Measurements from ENCODE around the gene VGLL2. TPM values are rescaled to one million over a fixed set of nuclear protein-coding genes. Genes with fewer than 3 reads are reported as not detected.

The VGLL2 gene
- total RNA-seq (not detected in 2 replicates), polyA plus RNA-seq (not detected in 2 replicates), polyA minus RNA-seq (not detected in 2 replicates), Bru-seq, nascent RNA (not detected), BruChase-seq, experiment 1, labeled RNA remaining after a 6-hour chase (not detected), BruChase-seq, experiment 2, labeled RNA remaining after a 2-hour chase (not detected)
- polyA plus RNA-seq (2011; cell fraction: cytosol; rRNA removed) = not detected in 2 replicates
- not detected in 2 replicates for polyA plus RNA-seq (2011; cell fraction: nucleus; rRNA removed)
- not detected in 2 replicates for polyA plus RNA-seq (2012)
- not detected for polyA minus RNA-seq (2011; cell fraction: cytosol; rRNA and poly(A)+ RNA removed)
- not detected in 2 replicates for polyA minus RNA-seq (2011; cell fraction: nucleus; rRNA and poly(A)+ RNA removed)
- long read RNA-seq = 0 reads

- H3K9me1 ChIP-seq (replicated peaks; ENCODE audit: control insufficient read depth, extremely low read depth, insufficient read depth, low read length) = no peaks in the 10 kb centered on the region
- peaks cover 6% of the 10 kb centered on the region for H3K4me1 ChIP-seq (ENCODE audit: control insufficient read depth, extremely low read depth, insufficient read depth, low read length)
- no peak within 1 kb of the TSS for H3K9ac ChIP-seq (replicated peaks; ENCODE audit: extremely low read depth, insufficient read depth, low read length)
- no peaks in the 10 kb centered on the region for H3K79me2 ChIP-seq (ENCODE audit: control insufficient read depth, insufficient read depth, low read length)
- no peak within 1 kb of the TSS for H2AFZ ChIP-seq (ENCODE audit: low read depth, low read length)
- no peaks in the 10 kb centered on the region for H4K20me1 ChIP-seq (replicated peaks; ENCODE audit: control insufficient read depth, extremely low read depth, insufficient read depth, low read length)
- ChIA-PET CTCF (interaction anchor here (0.6 to 1.0 kb wide), 2 partner anchors 337 to 1205 kb away, joined by 3 read pairs; partner anchors contain the start of gene GOPC), POLR2A (no interaction called here)
- no peaks in the 10 kb centered on the region for H3K9me3 ChIP-seq (replicated peaks; ENCODE audit: control insufficient read depth, insufficient read depth, low read length)
- no peak within 1 kb of the TSS for H3K27ac ChIP-seq (ENCODE audit: insufficient read depth, low read depth, low read length)
- dilution Hi-C loops (cut with MboI; ENCODE audit: extremely low pct_ligation_motif_present, low sequenced_read_pairs) (no loop called here), intact Hi-C loops (cut with micrococcal nuclease) (loop anchor here (5.0 kb wide), 1 partner anchor 337 kb away; the partner anchor contains the start of gene GOPC)
- peak; percentile 12 for DNase-seq (ENCODE audit: low read depth, low spot score)
- FAIRE-seq = peak; percentile 15
- peak in 1 of 2 donors; percentile 16 for TF ChIP-seq CTCF (IDR thresholded peaks at IDR 0.05; ENCODE audit: extremely low read depth in 1 of 2, insufficient read depth in 1 of 2, low read depth in 1 of 2, low read length in 2 of 2)
- no peak for TF ChIP-seq GATA2 (IDR thresholded peaks at IDR 0.05; ENCODE audit: insufficient read depth, insufficient read length, low read depth, low read length)
- peak within 1 kb of the TSS; percentile 49 for H3K4me2 ChIP-seq (ENCODE audit: insufficient read depth, low read length)
- peak within 1 kb of the TSS in 2 of 3 experiments; percentile 22 to 33 for H3K4me3 ChIP-seq (replicated peaks in 1 of 3; ENCODE audit: insufficient read depth in 1 of 3, low read depth in 1 of 3, low read length in 3 of 3)
- BruUV-seq (replicated peaks) = no TSS peak
- H3K27me3 ChIP-seq (ENCODE audit: control insufficient read depth in 2 of 2, insufficient read depth in 2 of 2, low read length in 2 of 2) = peaks cover 81 to 97% of the 10 kb centered on the region in 2 experiments
- H3K36me3 ChIP-seq (ENCODE audit: control insufficient read depth in 2 of 2, extremely low read depth in 1 of 2, insufficient read depth in 2 of 2, low read length in 2 of 2) = no peaks in the 10 kb centered on the region
Observed at GRCh38 chr6:117265410-117266256, at the start of gene VGLL2. TSS of gene VGLL2 (plus strand) at chr6:117265558. CDS start at chr6:117265764, 206 bp downstream.
